Activated T-helper 9 cell treated with anti-CD3 and anti-CD28 coated beads, Interleukin-2, amount 50 U/mL, for 16 hours (primary cell): Measurements from ENCODE around the gene TINAGL1.

ENCODE experiments used
- DNase-seq: peaks from one replicate; pipeline ENCODE4 v3.0.0-alpha.2; 2020; ENCODE audit warnings: low read depth

The TINAGL1 gene

DNA sequence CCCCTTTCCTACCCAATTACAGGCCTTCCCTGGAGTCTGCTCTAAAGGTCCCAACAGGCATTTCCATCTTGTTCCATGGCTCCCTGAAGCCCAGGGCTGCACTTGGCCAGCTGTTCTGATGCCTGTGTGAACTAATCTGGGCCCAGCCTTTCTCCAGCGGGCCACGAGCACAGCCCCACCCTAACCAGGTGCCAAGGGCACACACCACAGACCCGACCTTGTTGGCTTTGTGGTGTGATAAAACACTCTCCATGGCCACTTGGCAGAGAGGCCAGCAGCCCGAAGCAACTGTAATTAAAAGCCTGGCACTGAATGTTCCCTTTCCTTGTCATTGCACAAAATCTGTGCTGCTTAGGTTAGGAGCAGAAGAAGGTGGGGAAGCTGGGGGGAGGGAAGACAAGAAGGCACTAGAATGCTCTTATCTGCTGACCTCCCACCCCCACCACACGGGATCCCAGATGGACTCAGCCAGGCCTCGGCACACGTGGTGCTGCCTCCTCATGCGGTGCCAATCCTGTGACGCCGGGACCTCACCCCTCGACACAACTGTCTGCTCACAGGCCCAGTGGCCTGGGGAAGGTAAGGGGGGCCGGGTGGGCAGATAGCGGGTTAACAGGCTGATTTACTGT is 51.1 kb downstream of the TINAGL1 start:
- no peak for DNase-seq

DNA sequence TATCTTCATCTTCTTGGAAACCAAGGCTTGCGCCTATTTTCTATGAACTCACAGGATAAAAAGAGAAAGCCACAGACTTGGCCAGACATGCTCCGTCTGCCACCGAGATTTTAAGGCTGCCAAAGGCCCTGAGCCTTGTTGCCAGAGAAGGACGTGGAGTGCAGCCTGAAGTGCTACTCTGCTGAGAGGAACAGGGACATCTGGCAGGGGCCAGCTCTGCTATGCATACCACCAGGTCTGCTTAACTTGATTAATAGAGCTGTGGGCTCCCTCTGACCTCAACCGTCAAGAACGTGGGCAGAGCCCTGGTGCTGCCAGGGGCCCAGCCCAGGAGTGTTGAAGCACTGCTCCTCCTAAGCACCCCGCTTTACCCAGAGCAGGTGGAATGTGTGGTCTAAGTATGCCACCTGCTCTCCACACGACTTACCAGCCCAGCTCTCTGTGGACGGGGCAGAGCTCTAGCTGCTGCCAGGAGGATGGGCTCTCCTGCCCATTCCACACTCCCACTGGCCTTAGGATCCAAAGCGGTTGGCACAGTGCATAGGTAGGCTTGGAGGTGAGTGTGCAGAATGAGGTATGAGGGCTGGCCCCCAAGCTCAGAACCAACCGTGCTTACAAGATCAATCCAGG is 51.7 kb downstream of the TINAGL1 start:
- no peak for DNase-seq

DNA sequence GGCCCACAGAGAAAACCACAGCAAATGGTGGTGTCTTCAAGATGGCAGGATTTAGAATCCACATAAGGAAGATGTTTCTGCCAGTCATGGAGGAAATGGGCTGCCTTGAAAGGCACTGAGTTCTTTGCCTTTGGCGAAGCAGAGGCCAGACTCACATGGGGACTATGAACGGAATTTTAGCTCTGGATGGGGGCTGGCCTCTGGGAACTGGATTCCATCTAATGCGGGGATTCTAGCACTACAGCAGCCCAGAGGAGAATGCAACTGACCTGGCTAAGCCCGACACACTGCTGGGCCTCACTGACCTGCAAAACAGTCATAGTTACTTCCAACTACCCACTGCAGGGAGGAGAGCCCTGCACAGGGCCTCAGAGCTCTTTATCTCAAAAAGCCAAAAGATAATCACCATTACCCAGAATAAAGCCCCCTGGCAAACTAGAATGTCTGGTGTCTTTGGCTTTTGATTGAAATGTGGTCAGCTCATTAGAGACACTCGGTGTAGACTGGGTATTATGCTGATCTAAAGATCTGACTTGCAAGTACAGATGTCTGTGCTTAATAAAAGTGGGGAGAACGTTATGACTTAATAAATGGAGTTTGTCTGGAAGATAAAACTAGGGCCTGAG is 52.7 kb downstream of the TINAGL1 start:
- no peak for DNase-seq

DNA sequence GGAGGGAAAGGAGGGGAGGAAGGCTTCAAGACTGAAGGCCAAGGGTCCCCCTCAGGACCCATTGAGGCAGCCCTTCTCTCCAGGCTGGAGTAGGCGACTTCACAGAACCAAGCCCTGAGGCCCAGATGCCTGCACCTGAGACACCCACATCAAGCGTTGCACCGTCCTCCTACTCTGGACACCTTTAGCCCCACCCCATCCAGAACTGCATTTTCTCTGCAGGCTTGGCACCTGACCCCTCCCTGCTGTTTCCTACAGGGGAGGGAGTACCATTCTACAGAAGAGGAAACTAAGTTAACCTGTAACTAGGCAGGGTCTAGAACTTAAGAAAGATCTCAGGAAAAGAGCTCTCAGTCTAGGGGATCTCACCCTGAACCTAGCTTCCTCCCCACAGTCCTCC is 56.3 kb downstream of the TINAGL1 start:
- DNase-seq: no peak

DNA sequence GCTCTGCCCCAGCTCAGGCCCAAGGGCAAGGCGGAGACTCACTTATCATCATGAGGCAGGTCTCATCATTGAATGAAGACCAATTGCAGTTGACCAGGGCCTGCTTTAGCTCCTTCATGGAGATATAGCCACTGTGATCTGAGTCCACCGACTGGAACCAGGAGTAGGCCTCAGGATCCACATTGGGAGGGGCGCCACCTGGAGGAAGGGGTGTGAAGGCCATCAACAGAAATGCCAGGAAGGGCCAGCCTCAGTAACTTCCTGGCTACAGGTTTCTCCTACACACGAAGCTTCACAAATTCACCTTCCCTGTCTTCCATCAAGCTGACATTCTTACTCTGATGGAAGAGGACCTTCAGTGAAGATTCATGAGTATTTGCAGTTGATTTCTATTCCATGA is 56.8 kb downstream of the TINAGL1 start:
- no peak for DNase-seq
